NB4 (cell line): ENCODE measurements around the gene CSPG4.
"Not testable (repeated sequence)": the region's sequence is repeated elsewhere in the genome, so short reads cannot be mapped to it uniquely, and the experiment has no call there.

Experiments
- CTCF ChIP-seq: IDR thresholded peaks from one replicate; pipeline ENCODE4 v1.5.1; 2012; ENCODE audit warnings: low read depth, low read length
- POLR2A ChIP-seq: IDR thresholded peaks from 2 replicates; pipeline ENCODE4 v1.6.1; 2011; ENCODE audit warnings: mild to moderate bottlenecking; ENCODE audit not compliant: insufficient read length; ENCODE audit errors: extremely low read depth

DNA sequence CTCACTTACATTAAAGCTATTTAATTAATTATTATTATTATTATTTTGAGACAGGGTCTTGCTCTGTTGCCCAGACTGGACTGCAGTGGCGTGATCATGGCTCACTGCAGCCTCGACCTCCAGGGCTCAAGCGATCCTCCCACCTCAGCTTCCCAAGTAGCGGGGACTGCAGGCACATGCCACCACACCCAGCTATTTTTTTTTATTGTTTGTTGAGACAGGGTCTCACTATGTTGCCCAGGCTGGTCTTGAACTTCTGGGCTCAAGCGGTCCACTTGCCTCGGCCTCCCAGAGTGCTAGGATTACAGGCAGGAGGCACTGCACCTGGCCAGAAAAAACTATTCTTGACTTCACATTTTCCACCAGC, 34.3 kb downstream of the CSPG4 start:
- TF ChIP-seq CTCF, POLR2A: not testable (repeated sequence)
